AG04450 (cell line): ENCODE data around the gene SMIM32. TPM values are rescaled to one million over a fixed set of nuclear protein-coding genes. Genes with fewer than 3 reads are reported as not detected.

ENCODE experiments used
- CTCF ChIA-PET: fragments of 300-600, 350-600 bp; formaldehyde crosslinking; extraction: SDS; loops from one replicate; lab custom pipeline; 2022; ENCODE audit warnings: antibody characterized with exemption, inconsistent platforms; lab: Charles Lee
- POLR2A ChIA-PET: fragments of 350-600 bp; formaldehyde crosslinking; extraction: SDS; loops from one replicate; lab custom pipeline; 2021; ENCODE audit warnings: antibody characterized with exemption, inconsistent platforms; lab: Yijun Ruan, JAX
- DNase-seq: peaks from one replicate; pipeline ENCODE4 v3.0.0-alpha.2; 2011; ENCODE audit warnings: low read depth, low spot score
- H3K27ac ChIP-seq: one replicate; pipeline ENCODE4 v1.5.1; 2012; ENCODE audit warnings: low read depth, low read length, control low read depth
- H3K27me3 ChIP-seq: one replicate; pipeline ENCODE4 v1.6.0; 2012; ENCODE audit warnings: low read length; ENCODE audit not compliant: control insufficient read depth, insufficient read depth
- H3K4me3 ChIP-seq: 2 replicates; pipeline ENCODE4 v1.5.1; 2011; ENCODE audit warnings: mild to moderate bottlenecking, low read depth, low read length, control low read depth
- H3K9me3 ChIP-seq: 2 replicates; pipeline ENCODE4 v1.5.1; 2012; ENCODE audit warnings: low read length; ENCODE audit not compliant: control insufficient read depth, insufficient read depth
- polyA plus RNA-seq: library from polyadenylated mRNA; depleted of rRNA; stranded (reverse); fragments of >200 nt; gene quantifications from 2 replicates; pipeline ENCODE4 v1.2.3, GENCODE V29; 2011
- TF ChIP-seq, protein P1 (sequence below): IDR thresholded peaks from 2 replicates; pipeline ENCODE4 v1.5.1; 2011; ENCODE audit warnings: low read depth, low read length, control low read depth, inconsistent platforms

Gene SMIM32
- polyA plus RNA-seq, 1 experiment, result not detected

- TF ChIP-seq, protein P1, sequence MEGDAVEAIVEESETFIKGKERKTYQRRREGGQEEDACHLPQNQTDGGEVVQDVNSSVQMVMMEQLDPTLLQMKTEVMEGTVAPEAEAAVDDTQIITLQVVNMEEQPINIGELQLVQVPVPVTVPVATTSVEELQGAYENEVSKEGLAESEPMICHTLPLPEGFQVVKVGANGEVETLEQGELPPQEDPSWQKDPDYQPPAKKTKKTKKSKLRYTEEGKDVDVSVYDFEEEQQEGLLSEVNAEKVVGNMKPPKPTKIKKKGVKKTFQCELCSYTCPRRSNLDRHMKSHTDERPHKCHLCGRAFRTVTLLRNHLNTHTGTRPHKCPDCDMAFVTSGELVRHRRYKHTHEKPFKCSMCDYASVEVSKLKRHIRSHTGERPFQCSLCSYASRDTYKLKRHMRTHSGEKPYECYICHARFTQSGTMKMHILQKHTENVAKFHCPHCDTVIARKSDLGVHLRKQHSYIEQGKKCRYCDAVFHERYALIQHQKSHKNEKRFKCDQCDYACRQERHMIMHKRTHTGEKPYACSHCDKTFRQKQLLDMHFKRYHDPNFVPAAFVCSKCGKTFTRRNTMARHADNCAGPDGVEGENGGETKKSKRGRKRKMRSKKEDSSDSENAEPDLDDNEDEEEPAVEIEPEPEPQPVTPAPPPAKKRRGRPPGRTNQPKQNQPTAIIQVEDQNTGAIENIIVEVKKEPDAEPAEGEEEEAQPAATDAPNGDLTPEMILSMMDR, result no peak
- CTCF ChIA-PET, result interaction anchor here (0.7 to 1.6 kb wide), 2 partner anchors 12 to 14 kb away, joined by 3 read pairs; no protein-coding TSS in a partner anchor
- no peak for DNase-seq
These were observed 7.2 kb upstream of the SMIM32 start for GRCh38 chr5:136200130-136200529.

DNA sequence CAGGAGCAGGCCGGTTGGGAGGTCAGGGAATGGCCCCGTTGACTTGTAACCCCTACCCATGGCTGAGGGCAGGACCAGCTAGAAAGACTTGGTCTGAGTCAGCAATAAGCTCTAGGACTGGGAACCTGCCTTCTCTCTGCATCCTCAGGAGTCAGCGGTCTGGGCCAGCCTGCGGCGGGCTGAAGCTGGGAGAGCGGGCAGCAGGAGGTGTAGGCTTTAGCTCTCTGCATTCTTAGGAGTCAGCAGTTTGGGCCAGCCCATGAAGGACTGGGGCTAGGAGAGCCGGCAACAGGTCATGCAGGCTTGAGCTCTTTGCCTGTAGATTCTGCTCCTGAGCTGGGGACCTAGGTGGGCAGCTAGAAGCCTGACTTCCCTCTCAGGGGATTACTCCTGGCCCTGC is 6.4 kb upstream of the SMIM32 start:
- H3K9me3 ChIP-seq, result no peaks in the 10 kb centered on the region
- CTCF ChIA-PET, result interaction anchor here (0.7 to 1.6 kb wide), 3 partner anchors 13 to 25 kb away, joined by 3 to 5 read pairs (median 3); no protein-coding TSS in a partner anchor
- H3K27me3 ChIP-seq, result peaks cover 37% of the 10 kb centered on the region
- H3K27ac ChIP-seq, result no peak overlapping the region
- H3K4me3 ChIP-seq, result no peak overlapping the region
- POLR2A ChIA-PET, result no interaction called here
- DNase-seq, result no peak
- TF ChIP-seq, protein P1, result no peak

More at GRCh38 chr5:136200130-136200529, 7.2 kb upstream of the SMIM32 start:
- no peaks in the 10 kb centered on the region for H3K9me3 ChIP-seq
- no peak overlapping the region for H3K27ac ChIP-seq
- H3K27me3 ChIP-seq, result peaks cover 31% of the 10 kb centered on the region
- POLR2A ChIA-PET, result interaction anchor here (0.6 kb wide), 1 partner anchor 10 kb away, joined by 3 read pairs; no protein-coding TSS in a partner anchor
- no peak overlapping the region for H3K4me3 ChIP-seq

- TF ChIP-seq, protein P1, result no peak
- Histone ChIP-seq H3K27ac (no peak overlapping the region), H3K9me3 (no peaks in the 10 kb centered on the region; the same call in 1 of the 2 replicates), H3K4me3 (no peak overlapping the region), H3K27me3 (peaks cover 45% of the 10 kb centered on the region)
- DNase-seq, result no peak
- ChIA-PET CTCF (interaction anchor here (1.5 kb wide), 1 partner anchor 24 kb away, joined by 5 read pairs; no protein-coding TSS in a partner anchor), POLR2A (no interaction called here)
These were observed 5.5 kb upstream of the SMIM32 start for GRCh38 chr5:136198453-136198852.

- ChIA-PET CTCF (interaction anchor here (0.6 kb wide), 1 partner anchor 14 kb away, joined by 3 read pairs; no protein-coding TSS in a partner anchor), POLR2A (no interaction called here)
- TF ChIP-seq, protein P1, result no peak
- Histone ChIP-seq H3K27me3 (peaks cover 49% of the 10 kb centered on the region), H3K4me3 (no peak overlapping the region), H3K27ac (no peak overlapping the region), H3K9me3 (no peaks in the 10 kb centered on the region; the same call in 1 of the 2 replicates)
- DNase-seq, result no peak
These were observed 4.6 kb upstream of the SMIM32 start for GRCh38 chr5:136197462-136198142.
